Prostate gland (tissue), 2 donors: Measurements from ENCODE around the gene MYH4. TPM values are rescaled to one million over a fixed set of nuclear protein-coding genes. Genes with fewer than 3 reads are reported as not detected.

Source experiments
- DNase-seq: peaks from one replicate; pipeline ENCODE4 v3.0.0-alpha.2; 2019; ENCODE audit warnings: low spot score
- H3K27ac ChIP-seq, 2 donors: fragments of 200-600 bp; sonication (generic); 2 replicates each; pipeline ENCODE4 v1.5.1; 2017 to 2019
- H3K27me3 ChIP-seq: fragments of 200-600 bp; sonication (generic); replicated peaks from 2 replicates; pipeline ENCODE4 v1.5.1; 2019; ENCODE audit not compliant: insufficient read depth
- H3K36me3 ChIP-seq, 2 donors: fragments of 200-600 bp; sonication (generic); 1 replicate in 1 of 2; 2 replicates in 1 of 2; pipeline versions ENCODE4 v1.5.1 to v1.8.1; 2017 to 2019
- H3K4me1 ChIP-seq: fragments of 200-600 bp; sonication (generic); replicated peaks from 2 replicates; pipeline ENCODE4 v1.5.1; 2019
- H3K4me3 ChIP-seq, 2 donors: fragments of 200-600 bp; sonication (generic); 2 replicates each; pipeline ENCODE4 v1.5.1; 2017 to 2019
- H3K9me3 ChIP-seq: fragments of 200-600 bp; sonication (generic); 2 replicates; pipeline ENCODE4 v1.5.1; 2017
- CTCF ChIP-seq, 4 experiments: fragments of 200-600 bp in 2 of 4; fragments of 450-650 bp in 2 of 4; sonication (generic) in 2 of 4; IDR thresholded peaks; 1 replicate in 3 of 4; 2 replicates in 1 of 4; pipeline ENCODE4 v1.5.1; 2016 to 2019; ENCODE audit warnings: antibody characterized with exemption in 4 of 4, mild to moderate bottlenecking in 2 of 4, moderate library complexity in 2 of 4
- POLR2A ChIP-seq: fragments of 450-650 bp; IDR thresholded peaks from one replicate; pipeline ENCODE4 v1.6.1; 2016; ENCODE audit warnings: antibody characterized with exemption, mild to moderate bottlenecking
- POLR2AphosphoS5 ChIP-seq: sonication (generic); formaldehyde crosslinking; IDR thresholded peaks from one replicate; pipeline ENCODE4 v1.6.1; 2017; ENCODE audit warnings: antibody characterized with exemption
- WGBS: methylation state at CpG from one replicate; pipeline ENCODE4 v1.1.5; 2018; 5-methylcytosine and 5-hydroxymethylcytosine counted together
- intact Hi-C: fragments of 100-400 bp; cut with DNase I; formaldehyde crosslinking; loops from one replicate; pipeline ENCODE4 v1.14.2; 2022
- total RNA-seq, 2 donors: library from RNA; depleted of rRNA; stranded (reverse); fragments of >200 nt; gene quantifications; one replicate each; pipeline ENCODE4 v1.1.0, GENCODE V29; 2016

Gene MYH4
- total RNA-seq, 2 donors from 2014 or later, result not detected

GRCh38 chr17:10477701-10478100, 8.3 kb upstream of the MYH4 start:
- 58% methylated on average over 1 of the region's 1 CpG for WGBS
- intact Hi-C loops, result no loop called here
- TF ChIP-seq POLR2AphosphoS5, result no peak
- no peak for TF ChIP-seq POLR2A
- no peak for TF ChIP-seq CTCF (IDR thresholded peaks at IDR 0.05)
- Histone ChIP-seq H3K27ac (no peak overlapping the region), H3K4me1 (no peaks in the 10 kb centered on the region), H3K9me3 (no peaks in the 10 kb centered on the region), H3K27me3 (no peaks in the 10 kb centered on the region), H3K4me3 (no peak overlapping the region), H3K36me3 (no peaks in the 10 kb centered on the region)
- DNase-seq, result no peak

- H3K27me3 ChIP-seq, result no peaks in the 10 kb centered on the region
- intact Hi-C loops, result no loop called here
- TF ChIP-seq POLR2A, result no peak
- no peak for DNase-seq
- H3K4me1 ChIP-seq, result no peaks in the 10 kb centered on the region
- no peaks in the 10 kb centered on the region for H3K36me3 ChIP-seq
- no peaks in the 10 kb centered on the region for H3K9me3 ChIP-seq
- no peak overlapping the region for H3K27ac ChIP-seq
- 81% methylated on average over 4 of the region's 4 CpGs for WGBS
- no peak overlapping the region for H3K4me3 ChIP-seq
These were observed 5.2 kb upstream of the MYH4 start for GRCh38 chr17:10474536-10474935.

GRCh38 chr17:10471858-10472257, 2.5 kb upstream of the MYH4 start:
- WGBS, result 95% methylated on average over 1 of the region's 1 CpG
- H3K27ac ChIP-seq, result no peak overlapping the region
- no peak for DNase-seq
- H3K9me3 ChIP-seq, result no peaks in the 10 kb centered on the region
- no peak for TF ChIP-seq CTCF (IDR thresholded peaks at IDR 0.05)
- TF ChIP-seq POLR2A, result no peak
- TF ChIP-seq POLR2AphosphoS5, result no peak
- no peak overlapping the region for H3K4me3 ChIP-seq
- no peaks in the 10 kb centered on the region for H3K36me3 ChIP-seq
- intact Hi-C loops, result no loop called here
- H3K27me3 ChIP-seq, result no peaks in the 10 kb centered on the region
- H3K4me1 ChIP-seq, result no peaks in the 10 kb centered on the region

- intact Hi-C loops, result no loop called here
- no peak overlapping the region for H3K27ac ChIP-seq
- H3K4me3 ChIP-seq, result no peak overlapping the region
- DNase-seq, result no peak
- H3K9me3 ChIP-seq, result no peaks in the 10 kb centered on the region
- no peaks in the 10 kb centered on the region for H3K4me1 ChIP-seq
- H3K36me3 ChIP-seq, result no peaks in the 10 kb centered on the region
- 67% methylated on average over 4 of the region's 4 CpGs for WGBS
- TF ChIP-seq CTCF (IDR thresholded peaks at IDR 0.05), result no peak
- TF ChIP-seq POLR2A, result no peak
- TF ChIP-seq POLR2AphosphoS5, result no peak
- no peaks in the 10 kb centered on the region for H3K27me3 ChIP-seq
These were observed 6.0 kb downstream of the MYH4 start for GRCh38 chr17:10463402-10463801.

- no peaks in the 10 kb centered on the region for H3K27me3 ChIP-seq
- no peaks in the 10 kb centered on the region for H3K4me1 ChIP-seq
- no peaks in the 10 kb centered on the region for H3K9me3 ChIP-seq
- intact Hi-C loops, result no loop called here
- 72% methylated on average over 4 of the region's 4 CpGs for WGBS
- H3K4me3 ChIP-seq, result no peak overlapping the region
- TF ChIP-seq POLR2AphosphoS5, result no peak
- no peak for TF ChIP-seq CTCF (IDR thresholded peaks at IDR 0.05)
- TF ChIP-seq POLR2A, result no peak
- H3K27ac ChIP-seq, result no peak overlapping the region
- no peaks in the 10 kb centered on the region for H3K36me3 ChIP-seq
- DNase-seq, result no peak
These were observed 9.3 kb downstream of the MYH4 start for GRCh38 chr17:10460062-10460461.
